ENCODE results near the gene TEX10.

The TEX10 gene

DNA sequence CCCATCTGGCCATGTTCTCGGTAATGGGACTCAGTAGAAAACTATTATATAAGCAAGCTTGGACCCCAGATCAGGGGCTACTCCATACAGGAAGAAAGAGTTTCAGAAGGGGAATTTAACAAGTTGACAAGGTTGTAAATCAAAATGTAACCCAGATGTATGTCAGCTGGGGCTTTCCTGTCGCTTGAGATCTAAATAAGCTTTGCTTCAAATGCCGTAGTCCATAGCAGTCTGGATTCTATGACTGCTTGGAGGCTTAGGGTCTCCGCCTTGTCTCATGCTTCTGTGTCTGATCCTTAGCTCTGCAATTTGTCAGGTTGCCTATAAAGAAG lies 70.4 kb downstream of the TEX10 start:
- TF ChIP-seq GATA3 (IDR thresholded peaks at IDR 0.05; ENCODE audit: low read depth, low read length) (no peak), GATA2 (IDR thresholded peaks at IDR 0.05; ENCODE audit: low read depth, low read length) (no peak)

DNA sequence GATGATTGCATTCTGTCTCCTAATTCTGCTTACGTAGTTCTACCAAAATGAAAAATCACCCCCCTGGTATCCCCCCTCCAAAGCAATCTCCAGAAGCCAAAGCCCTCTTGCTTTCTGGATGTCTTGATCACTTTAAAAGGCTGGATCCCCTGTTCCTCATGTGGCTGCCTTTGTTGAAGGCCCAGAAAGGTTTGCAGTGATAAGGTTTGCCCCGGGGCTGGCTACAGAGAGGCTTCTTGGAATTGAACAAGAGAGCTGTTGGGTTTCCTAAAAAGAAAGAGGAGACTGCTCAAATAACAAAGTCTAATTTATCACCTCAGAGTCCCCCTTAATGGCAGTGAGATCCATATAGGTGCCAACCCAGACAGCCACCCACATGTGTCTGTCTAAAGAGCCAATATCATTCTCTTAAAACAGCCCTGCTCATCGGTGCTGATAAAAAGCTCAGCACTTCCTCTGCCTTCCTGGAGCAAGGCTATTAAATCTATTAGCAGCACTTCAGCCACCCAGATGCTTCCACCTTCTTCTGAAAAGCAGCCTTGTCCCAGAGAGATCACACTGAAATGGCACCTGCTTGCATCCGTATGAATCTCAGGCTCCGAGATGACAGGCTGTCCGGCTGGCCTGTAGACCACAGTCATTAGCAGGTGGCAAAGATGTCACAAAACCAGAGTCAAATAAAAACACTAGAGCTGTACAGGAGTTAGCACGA lies 70.9 kb downstream of the TEX10 start:
- TF ChIP-seq GATA2 (IDR thresholded peaks at IDR 0.05; ENCODE audit: low read depth, low read length) (no peak), GATA3 (IDR thresholded peaks at IDR 0.05; ENCODE audit: low read depth, low read length) (no peak)

DNA sequence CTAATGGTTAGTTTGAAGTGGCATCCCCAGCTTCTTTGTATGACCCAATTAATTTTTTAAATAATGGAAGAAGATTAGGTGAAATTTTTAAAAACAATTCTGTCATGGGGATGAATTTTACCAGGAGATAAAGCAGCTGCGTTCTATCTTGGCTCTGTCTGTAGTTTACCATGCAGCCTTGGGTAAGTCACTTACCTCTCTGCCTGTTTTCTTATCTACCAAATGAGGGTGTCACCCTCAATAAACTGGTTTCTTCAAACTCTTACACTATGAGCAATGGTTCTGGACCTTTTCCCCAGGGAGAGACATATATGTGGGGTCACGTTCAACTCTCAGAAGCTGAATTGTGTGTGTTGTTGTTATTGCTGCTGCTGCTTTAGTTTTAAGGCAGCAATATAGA lies 71.7 kb downstream of the TEX10 start:
- TF ChIP-seq GATA2 (IDR thresholded peaks at IDR 0.05; ENCODE audit: low read depth, low read length): no peak
- no peak for TF ChIP-seq GATA3 (IDR thresholded peaks at IDR 0.05; ENCODE audit: low read depth, low read length)

DNA sequence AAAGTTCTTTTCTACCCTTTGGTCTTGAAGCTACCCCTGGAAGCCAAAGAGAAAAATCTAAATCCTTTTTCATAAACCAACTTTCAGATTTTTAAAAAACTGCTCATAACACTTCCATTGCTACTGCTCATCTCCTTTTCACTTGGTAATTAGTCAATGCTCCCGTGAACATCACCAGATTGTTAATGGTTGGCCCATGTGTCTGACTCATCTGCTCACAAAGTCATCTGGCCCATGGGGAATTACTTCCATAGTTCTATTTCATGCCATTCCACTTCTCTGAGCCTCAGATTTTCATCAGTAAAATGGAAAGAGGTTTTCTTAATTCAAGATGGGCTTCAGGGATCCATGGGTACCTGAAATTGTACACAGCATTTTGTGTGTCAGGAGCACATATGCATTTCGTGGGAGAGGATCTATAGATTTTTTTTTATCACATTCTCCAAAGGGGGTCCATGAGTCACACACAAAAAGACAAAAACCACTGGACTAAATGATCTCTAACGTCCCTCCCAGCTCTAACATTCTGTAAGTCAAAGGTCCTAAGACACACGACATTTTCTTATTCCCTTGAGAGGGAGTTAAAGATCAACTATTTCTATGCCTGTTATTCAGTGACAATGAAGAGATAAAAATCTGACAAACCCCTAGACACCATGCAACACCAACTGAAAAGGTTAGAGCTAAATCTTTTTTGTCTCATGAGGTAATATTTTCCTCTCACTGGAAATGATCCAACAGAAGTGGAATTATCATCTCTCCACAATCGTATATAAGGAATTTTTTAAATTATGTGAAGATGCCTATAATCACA lies 75.4 kb downstream of the TEX10 start:
- TF ChIP-seq GATA3 (IDR thresholded peaks at IDR 0.05; ENCODE audit: low read depth, low read length) (no peak), GATA2 (IDR thresholded peaks at IDR 0.05; ENCODE audit: low read depth, low read length) (no peak)

DNA sequence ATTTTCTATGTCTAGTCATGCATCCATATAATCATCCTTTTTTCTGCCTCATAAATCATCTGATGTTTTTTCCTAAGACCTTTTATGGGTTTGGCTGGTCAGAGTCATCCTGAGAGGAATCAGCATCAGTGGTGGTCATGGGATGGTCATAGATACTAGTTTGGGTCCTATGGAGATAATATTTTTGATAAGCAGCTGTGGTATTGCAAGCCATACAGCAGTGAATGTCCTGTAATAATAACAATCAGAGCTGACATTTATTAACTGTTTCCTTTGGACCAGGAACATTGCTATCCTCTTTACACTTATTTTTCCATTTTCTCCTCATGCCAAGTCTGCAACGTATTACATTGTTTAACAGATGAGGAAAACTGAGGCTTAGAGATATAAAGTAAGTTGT lies 83.1 kb downstream of the TEX10 start:
- TF ChIP-seq GATA3 (IDR thresholded peaks at IDR 0.05; ENCODE audit: low read depth, low read length) (no peak), GATA2 (IDR thresholded peaks at IDR 0.05; ENCODE audit: low read depth, low read length) (no peak)

DNA sequence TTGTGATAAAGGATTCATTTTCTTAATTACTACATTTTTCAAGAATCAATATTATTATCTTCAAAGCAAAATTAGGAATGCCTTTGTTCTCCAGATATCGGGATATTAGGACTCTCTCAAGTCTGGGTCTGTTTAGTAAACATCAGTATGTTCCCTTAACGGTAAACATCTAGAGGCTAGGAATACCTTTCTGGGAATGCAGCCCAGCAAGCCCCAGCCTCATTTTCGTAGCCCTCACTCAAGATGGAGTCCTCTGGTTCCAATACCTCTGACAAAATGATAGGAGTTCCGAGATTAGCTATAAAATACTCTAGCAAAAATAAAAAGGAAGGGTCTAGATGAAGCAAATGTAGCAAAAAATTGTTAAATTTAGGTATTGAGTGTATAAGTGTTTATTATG lies 84.5 kb downstream of the TEX10 start:
- TF ChIP-seq GATA3 (IDR thresholded peaks at IDR 0.05; ENCODE audit: low read depth, low read length) (no peak), GATA2 (IDR thresholded peaks at IDR 0.05; ENCODE audit: low read depth, low read length) (no peak)

DNA sequence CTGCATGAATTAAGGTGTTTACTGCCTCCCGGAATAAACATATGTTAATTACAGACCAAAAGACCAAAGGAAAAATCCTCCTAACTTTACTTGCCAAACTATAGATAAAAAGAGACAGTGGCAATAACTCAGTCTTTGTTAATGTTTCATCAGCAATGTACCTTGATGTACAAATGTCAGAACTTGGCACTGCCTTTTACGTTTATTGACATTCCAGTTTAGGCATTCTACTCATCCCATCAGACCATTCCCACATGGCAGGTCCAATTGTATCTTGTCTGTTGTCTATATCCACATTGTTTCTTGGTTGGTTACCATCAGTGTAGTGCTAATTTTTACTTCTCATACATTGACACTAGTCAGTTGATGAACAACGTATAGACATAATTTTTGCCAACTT lies 85.5 kb downstream of the TEX10 start:
- TF ChIP-seq GATA2 (IDR thresholded peaks at IDR 0.05; ENCODE audit: low read depth, low read length) (no peak), GATA3 (IDR thresholded peaks at IDR 0.05; ENCODE audit: low read depth, low read length) (no peak)
